HK-2 (cell line): ENCODE data around the gene CLCN4.
A peak's percentile ranks its signal among the peaks of the same experiment; 100 is the strongest.

Experiments used
- DNase-seq: peaks from one replicate; pipeline ENCODE4 v3.0.0-alpha.2; 2018; ENCODE audit not compliant: unreplicated experiment

The CLCN4 gene

DNA sequence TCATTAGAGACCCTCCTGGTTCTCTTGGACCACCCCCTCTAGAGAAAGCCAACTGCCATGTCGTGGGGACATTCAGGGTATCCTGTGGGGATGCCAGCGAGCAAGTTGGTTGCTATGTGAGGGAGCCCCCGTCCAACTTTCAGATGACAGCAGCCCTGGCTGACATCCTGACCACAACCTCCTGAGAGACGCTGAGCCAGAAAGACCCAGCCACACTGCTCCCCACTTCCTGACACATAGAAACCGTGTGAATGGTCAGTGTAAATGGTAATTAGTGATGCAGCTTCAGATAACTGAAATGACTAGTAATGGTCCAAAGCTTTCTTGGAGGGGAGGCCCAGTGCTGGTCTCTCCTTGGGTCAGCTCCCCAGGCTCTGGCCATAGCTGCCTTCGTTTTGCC lies 10.8 kb downstream of the CLCN4 start:
- no peak for DNase-seq

DNA sequence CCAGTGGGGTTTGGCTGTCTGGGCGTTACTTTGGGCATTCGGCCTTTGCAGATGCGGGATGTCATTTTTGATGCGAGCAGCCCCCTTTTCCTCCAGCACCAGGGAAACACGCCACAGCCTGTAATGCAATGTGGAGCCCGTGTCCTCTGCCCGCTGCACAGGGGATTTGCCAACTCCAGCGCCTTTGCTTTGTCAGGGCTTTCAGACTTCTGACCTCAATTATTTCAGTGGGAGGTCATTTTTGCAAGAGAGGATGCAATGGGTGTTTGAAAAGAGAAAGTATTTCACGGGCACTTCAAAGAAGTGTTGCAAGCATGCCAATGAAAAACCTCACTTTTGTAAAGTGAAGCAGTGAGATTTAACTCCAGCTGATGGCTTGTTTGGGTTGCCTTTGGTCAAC lies 11.5 kb downstream of the CLCN4 start:
- DNase-seq: no peak

DNA sequence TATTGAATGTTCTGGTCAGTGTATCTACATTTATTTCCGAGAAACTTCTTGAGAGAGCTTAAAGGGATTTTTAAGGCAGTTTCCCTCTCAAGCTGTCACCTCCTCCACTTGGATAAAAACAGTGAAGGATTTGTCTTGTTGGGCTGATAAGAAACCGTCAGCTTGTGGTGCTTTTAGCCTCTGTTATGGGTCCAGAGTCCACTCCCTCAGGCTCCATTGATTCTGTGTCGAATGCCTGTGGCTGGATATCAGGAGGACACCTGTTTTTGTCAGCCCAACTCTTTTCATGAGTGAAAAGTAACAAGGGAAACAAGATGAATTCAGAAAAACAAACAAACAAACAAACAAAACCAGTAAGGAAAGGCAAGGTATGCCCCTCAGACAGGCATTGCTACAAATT lies 12.4 kb downstream of the CLCN4 start:
- no peak for DNase-seq

DNA sequence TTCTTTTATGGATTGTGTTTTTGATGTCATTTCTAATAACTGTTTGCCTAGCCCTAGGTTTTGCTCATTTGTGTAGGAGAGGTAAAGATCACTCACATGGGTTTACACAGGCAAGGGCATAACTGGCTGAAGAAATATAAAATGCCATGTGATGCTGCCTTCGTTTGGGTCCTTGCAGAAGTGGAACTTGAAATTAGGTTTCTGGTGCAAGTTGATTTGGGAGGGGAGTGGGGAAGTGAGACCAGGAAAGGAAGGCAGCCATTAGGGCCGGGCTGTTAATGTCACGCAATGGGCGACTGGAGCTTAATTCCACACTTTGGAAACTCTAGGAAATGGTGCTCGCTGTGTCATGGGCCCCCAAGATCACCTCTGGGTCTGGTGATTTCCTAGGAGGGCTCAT lies 14.5 kb downstream of the CLCN4 start:
- DNase-seq: no peak

DNA sequence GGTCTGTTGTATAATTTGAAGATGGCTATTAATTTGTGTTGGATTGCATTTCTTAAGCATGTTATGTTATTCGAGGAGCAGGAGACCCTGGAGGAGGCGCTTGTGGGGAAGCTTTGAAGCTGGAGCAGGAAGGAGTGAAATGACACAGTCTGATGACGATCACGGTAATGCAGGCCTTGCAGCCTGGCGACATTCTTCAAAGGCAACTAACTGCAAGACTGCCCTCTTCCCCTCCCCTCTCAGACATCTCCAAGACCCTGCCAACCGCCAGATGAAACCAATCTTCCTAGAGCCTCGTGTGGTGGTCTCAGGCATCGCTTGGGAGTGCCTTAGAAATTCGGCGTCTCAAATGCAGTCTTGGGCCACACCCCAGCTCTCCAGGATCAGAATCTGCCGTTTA lies 16.1 kb downstream of the CLCN4 start:
- DNase-seq: no peak

DNA sequence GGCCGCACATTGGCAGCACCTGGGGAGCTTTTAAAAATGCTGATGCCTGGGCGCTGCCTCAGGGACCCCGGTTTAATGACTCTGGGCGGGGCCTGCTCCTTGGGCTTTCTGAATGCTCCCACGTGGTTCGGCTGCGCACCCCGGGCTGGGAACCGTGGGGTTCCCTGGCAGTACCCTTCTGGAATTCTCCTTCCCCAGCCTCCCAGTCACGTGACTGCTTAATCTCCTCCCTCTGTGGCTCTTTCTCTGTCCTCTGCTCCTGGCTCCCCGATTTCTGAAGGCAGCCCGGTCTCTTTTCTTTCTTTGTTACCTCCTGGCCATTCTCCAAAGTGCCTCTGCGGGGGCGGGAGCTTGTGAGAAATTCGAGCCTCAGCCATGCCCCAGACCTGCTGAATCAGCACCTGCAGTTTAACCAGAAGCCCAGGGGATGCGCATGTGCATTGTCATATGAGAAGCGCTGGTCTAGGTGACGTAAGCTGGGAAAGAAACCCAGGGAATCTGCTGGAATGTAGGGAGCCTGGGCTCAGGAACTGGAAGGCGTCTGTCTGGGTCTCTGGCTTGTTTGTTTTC lies 16.6 kb downstream of the CLCN4 start:
- DNase-seq: peak; percentile 80

DNA sequence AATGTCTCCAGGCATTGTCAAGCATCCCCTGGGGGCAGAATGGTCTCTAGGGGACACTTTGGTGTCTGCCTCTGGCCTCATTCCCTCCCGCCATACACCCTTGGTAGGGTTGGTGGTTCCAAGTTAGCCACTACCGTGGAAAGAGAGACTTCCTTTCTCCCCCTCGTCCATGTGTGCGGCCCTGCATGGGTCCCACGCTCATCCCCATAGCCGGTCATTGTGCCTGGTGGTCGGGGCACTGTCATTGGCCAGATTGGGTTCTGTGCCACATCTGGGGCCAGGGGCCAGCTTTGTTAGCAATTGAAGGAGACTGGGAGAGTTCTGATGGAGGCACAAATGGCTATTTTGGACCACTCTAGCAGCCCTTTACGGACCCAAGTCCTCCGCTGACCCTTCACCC lies 17.3 kb downstream of the CLCN4 start:
- no peak for DNase-seq

DNA sequence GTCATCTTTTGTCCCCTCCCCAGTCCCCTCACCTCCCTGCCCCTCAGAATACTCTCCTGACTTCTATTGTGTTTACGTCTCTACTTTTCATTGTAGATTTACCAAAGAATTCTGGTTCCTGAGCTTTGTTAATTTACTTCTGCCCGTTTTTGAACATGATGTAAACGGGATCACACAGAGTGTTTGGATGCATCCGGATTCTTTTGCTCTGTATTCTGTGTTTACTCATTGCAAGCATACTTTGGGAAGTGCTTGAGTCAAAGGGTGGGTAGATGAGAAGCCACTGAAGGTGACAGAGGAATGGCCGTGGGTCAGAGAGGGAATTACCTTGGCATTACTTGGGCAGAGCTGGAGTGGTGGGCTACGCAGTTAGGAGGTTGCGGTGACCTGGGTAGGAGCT lies 18.0 kb downstream of the CLCN4 start:
- DNase-seq: no peak

DNA sequence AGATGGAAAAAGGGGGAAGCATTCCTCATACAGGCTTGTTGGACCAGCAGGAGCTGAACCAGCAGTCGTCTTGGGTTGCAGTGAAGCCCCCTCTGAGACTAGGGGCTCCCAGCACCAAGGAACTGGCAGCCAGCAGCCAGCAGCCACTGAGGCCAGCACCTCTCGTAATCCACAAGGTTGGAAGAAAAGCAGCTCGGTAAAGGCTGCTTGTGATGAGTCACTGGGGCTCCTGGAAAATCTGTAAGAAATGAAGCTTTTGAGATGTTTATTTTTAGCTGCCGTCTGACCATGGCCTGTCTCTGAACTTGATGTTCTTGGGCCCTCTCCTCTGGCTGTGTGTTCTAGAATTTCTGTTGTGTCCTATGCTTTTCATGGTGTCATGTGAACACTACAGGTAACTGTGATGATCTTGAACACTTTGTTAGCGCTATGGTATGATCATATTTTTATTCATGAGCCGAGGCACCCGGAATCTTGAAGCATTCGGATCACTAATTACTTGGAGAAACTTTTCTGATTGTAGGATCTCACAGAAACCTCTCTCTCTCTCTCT lies 18.6 kb downstream of the CLCN4 start:
- DNase-seq: no peak

DNA sequence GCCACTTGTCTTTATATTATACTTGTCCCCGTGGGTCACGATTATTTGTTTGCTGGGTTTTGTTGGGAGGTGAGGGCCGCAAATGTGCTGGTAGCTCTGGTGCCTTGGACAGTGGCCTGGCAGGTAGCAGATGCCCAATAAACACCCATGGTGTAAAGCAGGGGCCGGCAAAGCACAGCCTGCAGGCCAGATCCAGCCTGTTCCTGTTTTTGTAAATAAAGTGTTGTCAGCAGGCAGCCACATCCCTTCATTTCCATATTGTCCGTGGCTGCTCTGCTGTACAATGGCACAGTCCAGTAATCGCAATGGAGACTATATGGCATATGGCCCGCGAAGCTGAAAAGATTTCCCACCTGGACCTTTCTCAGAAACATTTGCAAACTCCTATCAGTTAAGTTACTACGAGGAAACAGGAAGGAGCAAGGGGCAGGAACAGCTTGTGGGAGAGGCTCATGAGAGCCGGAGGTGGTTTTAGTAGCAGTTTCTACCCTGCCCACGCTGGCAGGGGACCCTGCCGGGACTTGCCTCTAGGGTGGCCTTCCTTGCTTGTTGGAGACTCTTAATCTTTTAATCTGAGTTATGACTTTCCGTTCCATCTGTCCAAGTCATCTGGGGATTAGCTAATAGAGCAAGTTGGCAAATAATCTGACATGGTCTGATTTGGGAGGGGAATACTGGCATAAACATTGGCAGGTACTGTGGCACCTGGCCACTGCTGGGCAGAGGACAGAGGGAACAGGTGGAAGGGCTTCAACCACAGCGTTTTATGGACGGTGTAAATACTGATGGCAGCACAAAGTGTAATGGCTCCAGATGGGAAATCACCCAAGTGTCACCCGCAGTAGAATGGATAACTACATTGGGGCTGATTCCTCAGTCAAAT lies 19.6 kb downstream of the CLCN4 start:
- no peak for DNase-seq

DNA sequence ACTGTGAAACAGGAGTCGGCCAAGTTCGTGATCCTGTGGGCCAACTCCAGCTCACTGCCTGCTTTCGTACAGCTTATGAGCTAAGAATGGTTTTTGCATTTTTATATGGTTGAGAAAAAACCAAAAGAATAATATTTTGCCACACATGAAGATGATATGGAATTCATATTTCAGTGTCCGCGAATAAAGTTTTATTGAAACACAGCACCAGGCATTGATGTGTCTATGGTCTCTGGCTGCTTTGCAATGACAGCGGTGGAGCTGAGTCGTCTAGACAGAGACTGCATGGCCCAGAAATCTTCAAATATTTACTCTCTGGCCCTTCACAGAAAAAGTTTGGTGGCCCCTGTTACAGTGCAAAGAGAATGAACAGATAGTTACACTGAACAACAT lies 20.2 kb downstream of the CLCN4 start:
- no peak for DNase-seq

DNA sequence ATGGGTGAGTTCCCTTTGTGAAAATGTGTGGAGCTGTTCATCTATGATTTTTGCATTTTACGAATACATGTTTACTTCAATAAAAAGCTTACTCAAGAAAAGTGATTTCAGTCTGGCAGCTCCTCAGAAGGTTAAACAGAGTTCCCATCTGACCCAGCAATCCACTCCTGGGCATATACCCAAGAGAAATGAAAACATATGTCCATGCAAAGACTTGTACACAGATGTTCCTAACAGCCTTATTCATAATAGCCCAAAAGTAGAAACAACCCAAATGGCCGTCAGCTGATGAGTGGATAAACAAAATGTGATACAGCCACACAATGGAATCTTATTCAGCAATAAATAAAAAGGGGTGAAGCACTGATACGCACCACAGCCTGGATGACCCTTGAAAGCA lies 20.8 kb downstream of the CLCN4 start:
- DNase-seq: no peak

DNA sequence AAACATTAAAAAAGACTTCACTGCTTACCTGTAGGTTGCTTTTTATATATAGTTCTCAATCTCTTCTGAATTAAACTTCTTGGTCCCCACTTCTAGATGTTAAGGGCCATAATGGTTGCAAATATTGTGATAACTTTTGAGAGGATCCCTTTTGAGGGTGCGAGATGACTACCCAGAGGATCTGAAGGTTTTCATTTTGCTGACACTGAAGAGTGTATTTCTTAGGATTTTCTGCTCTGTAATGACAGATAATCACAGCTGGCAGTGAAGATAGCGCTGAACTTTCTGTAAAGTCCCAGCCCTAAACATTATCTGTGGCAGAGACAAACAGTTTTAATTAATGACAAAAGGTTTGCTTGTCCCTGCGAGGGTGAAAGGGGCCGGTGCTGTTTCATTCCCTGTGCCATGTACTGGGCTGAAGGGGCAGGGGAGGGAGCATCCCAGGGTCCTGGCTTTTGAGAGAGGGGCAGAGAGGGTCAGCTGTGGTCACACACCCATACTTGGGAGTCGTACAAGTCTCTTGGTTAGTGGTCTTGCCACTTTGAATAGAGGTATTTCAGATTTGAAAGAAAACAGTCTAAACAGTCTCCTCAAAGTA lies 22.2 kb downstream of the CLCN4 start:
- no peak for DNase-seq

DNA sequence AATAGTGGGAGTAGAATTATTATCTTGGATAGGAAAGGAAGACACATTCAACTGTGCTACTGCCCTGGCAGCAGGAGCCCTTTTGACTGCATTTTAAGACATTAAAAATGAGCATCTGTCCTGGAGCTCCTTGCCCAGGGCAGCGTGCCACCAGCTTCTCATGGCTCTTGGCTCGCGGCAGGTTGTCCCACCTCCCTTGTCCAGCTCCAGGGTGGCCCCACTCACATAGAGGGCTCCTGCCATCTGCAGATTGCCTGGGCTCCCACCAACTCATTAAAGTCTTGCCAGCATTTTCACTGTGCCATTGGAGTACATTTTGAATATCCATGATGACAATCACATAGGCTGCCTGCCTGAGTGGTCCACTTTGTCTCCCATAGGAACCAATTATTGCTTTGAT lies 27.0 kb downstream of the CLCN4 start:
- no peak for DNase-seq

DNA sequence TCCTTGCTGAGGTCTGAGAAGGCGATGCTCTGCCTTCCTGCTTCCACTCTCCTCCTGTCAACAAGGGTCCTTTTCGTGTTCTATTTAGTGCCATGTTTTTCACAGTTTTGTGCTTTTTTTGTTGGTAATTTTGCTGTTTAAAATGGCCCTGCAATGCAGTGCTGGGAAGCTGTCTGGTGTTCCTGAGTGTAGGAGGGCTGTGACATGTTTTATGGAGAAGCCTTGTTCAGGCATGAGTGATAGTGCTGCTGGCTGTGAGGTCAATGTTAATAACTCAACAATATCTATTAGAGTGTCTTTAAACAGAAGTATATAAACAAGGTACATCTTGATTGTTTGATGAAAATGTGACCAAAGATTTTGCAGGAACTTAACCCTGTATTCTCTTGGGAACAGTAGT lies 27.6 kb downstream of the CLCN4 start:
- no peak for DNase-seq

DNA sequence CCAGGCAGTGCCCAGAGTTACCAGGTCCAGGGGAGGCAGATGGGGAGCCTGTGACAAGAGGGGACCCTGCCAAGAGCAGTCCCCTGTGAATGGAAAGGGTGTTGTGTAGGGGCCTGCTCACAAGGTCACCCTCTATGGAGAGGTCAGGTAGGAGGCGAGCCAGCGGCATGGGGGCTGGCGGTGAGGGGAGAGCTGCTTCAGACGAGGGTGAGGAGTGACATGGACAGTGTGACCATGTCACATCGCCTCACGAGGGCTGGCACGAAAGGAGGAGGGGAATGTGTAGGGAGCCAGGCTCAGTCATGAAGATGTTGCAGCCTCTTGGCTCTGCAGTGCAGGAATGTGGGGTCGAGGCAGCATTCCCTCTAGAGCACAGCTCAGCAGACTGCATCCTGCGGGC lies 29.6 kb downstream of the CLCN4 start:
- no peak for DNase-seq

DNA sequence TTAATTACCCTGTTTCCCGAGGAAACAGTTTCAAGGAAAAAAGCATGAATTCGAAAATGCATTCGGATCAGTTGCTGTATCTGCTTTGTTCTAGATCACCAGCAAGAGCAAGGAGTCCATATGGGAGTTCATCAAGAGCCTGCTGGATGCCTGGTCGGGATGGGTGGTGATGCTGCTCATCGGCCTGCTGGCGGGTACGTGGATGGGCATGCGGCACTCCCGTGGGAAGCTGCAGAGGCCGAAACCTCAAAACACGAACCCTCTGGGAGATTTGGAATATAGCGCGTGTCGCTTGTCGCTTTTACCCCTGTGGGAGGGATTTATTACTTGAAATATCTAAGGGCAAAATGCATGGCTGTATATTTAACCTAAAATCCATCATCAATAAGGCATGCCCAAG lies 30.6 kb downstream of the CLCN4 start:
- no peak for DNase-seq

DNA sequence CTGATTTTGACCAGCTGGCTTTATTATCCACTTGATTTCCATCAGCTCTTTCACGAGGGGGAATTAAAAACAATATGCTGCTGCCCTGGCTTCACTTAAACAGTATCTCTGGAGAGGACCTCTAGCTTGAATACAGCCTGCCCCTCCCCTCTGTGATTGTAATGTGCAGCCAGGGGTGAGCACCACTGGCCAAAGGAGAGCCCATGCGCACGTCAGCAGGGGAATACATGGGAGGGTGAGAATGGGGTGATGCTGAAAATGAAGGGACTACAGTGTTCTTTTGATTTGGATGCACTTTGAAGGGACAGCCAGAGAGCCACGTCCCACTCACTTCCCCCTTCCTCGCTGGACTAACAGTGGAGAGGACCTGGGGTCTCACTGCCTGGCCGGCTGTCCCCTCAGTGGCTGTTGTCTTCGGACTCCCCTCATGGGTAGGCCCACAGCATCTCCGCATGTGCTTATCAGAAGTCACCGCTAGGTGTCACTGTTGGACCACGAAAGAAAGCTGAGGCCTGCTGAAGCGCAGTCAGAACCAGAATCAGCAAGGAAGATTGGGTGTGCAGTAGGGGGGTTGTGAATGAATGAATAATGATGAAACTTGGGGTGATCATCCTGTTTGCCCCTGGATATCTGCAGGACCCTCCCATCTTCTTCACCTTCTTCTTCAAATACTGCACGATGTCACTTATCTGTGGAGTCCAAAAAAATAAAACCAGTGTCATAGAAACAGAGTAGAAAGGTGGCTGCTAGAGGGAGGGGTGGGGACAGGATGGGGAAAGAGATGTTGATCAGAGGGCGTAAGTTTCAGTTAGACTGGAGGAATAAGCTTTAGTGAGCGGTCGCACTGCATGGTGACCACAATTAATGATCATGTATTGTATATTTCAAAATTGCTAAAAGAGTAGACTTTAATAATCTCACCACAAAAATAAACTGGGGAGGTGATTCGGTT lies 32.8 kb downstream of the CLCN4 start:
- peak; percentile 68 for DNase-seq

DNA sequence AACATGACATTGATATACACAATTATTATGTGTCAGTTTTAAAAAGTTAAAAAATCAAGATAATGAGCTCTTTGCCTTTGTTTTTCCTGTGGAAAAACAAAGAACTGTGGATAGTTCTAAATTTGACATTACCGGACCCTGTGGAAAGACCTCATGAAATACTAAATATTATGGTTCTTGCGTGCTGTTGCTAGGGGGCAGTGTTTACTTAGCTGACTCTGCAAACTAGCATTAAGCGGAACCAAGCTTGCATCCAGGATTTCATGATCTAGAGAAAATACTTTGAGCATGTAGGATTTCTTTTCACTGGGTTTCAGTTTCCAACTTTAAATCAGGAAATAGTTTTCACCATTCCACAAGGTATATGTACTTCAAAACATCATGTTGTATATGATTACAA lies 33.6 kb downstream of the CLCN4 start:
- no peak for DNase-seq

DNA sequence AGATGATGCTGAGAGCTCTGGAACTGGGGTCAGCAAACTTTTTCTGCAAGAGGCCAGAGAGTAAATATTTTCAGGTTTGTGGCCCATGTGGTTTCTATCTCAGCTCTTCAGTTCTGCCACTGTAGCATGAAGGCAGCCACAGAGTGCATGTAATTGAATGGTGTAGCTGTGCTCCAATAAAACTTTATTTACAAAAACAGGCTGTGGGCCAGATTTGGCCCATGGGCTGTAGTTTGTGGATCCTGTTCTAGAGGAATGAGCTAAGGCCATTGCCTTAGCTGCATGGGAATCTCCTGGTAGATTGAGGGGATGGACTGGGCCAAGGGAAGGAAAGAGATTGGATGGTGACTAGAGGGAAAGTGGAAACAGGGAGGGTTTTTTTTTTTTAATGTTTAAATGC lies 36.8 kb downstream of the CLCN4 start:
- DNase-seq: no peak

DNA sequence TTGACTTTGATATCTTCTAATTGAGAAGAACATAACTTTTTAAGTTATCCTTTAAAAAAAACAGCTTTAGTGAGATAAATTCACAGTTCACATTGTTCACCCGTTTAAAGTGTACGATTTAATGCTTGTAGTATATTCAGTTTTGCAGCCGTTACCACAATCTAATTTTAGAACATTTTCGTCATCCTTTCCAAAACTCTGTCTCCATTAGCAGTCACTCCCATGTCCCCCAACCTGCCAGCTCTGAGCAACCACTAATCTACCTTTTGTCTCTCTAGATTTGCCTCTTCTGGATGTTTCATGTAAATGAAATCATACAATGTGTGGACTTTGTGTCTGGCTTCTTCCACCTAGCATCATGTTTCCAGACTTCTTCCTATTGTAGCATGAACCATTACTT lies 38.6 kb downstream of the CLCN4 start:
- no peak for DNase-seq

DNA sequence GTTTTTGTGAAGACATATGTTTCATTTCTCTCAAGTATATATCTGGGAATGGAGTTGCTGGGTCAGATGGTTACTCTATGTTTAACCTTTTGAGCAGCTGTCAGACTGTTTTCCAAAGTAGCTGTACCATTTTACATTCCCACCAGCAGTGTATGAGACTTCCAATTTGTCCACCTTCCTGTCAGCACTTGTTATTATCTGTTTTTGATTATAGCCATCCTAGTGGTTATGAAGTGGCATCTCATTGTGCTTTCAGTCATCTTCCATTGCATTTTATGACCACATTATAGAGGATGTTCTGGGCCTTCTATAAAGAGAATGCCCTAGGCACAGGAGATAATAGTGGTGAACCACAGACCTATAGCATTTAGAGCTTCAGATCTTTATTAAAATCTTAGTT lies 39.2 kb downstream of the CLCN4 start:
- no peak for DNase-seq
